Measurements from ENCODE around the gene TM4SF20.

The TM4SF20 gene

GRCh38 chr2:227410191-227410590, 31.1 kb upstream of the TM4SF20 start:
- no peak overlapping the region for H3K4me3 ChIP-seq (replicated peaks in 1 of 2; ENCODE audit: low read depth in 2 of 2, low read length in 2 of 2)
- TF ChIP-seq CTCF (IDR thresholded peaks at IDR 0.05; ENCODE audit: low read depth, low read length) = no peak
- DNase-seq (ENCODE audit: low read depth in 2 of 2) = peak in 1 of 2 donors; percentile 31

GRCh38 chr2:227407591-227408151, 28.6 kb upstream of the TM4SF20 start:
- H3K4me3 ChIP-seq (replicated peaks in 1 of 2; ENCODE audit: low read depth in 2 of 2, low read length in 2 of 2) = no peak overlapping the region
- TF ChIP-seq CTCF (IDR thresholded peaks at IDR 0.05; ENCODE audit: low read depth, low read length) = no peak
- DNase-seq (ENCODE audit: low read depth in 2 of 2) = peak in 1 of 2 donors; percentile 47

GRCh38 chr2:227406177-227407031, 27.3 kb upstream of the TM4SF20 start:
- no peak overlapping the region for H3K4me3 ChIP-seq (replicated peaks in 1 of 2; ENCODE audit: low read depth in 2 of 2, low read length in 2 of 2)
- peak; percentile 99 for DNase-seq (ENCODE audit: low read depth in 2 of 2)
- TF ChIP-seq CTCF (IDR thresholded peaks at IDR 0.05; ENCODE audit: low read depth, low read length) = peak; percentile 68

- DNase-seq (ENCODE audit: low read depth in 2 of 2) = no peak
- TF ChIP-seq CTCF (IDR thresholded peaks at IDR 0.05; ENCODE audit: low read depth, low read length) = no peak
- H3K4me3 ChIP-seq (replicated peaks in 1 of 2; ENCODE audit: low read depth in 2 of 2, low read length in 2 of 2) = no peak overlapping the region
Measured at GRCh38 chr2:227404585-227405271, 25.6 kb upstream of the TM4SF20 start.

- peak in 1 of 2 donors; percentile 29 for DNase-seq (ENCODE audit: low read depth in 2 of 2)
- H3K4me3 ChIP-seq (replicated peaks in 1 of 2; ENCODE audit: low read depth in 2 of 2, low read length in 2 of 2) = no peak overlapping the region
- no peak for TF ChIP-seq CTCF (IDR thresholded peaks at IDR 0.05; ENCODE audit: low read depth, low read length)
Measured at GRCh38 chr2:227402959-227403358, 23.9 kb upstream of the TM4SF20 start.

- no peak for TF ChIP-seq CTCF (IDR thresholded peaks at IDR 0.05; ENCODE audit: low read depth, low read length)
- H3K4me3 ChIP-seq (replicated peaks in 1 of 2; ENCODE audit: low read depth in 2 of 2, low read length in 2 of 2) = no peak overlapping the region
- no peak for DNase-seq (ENCODE audit: low read depth in 2 of 2)
Measured at GRCh38 chr2:227402321-227402720, 23.2 kb upstream of the TM4SF20 start.
